ENCODE results near the gene METTL13.

DNA sequence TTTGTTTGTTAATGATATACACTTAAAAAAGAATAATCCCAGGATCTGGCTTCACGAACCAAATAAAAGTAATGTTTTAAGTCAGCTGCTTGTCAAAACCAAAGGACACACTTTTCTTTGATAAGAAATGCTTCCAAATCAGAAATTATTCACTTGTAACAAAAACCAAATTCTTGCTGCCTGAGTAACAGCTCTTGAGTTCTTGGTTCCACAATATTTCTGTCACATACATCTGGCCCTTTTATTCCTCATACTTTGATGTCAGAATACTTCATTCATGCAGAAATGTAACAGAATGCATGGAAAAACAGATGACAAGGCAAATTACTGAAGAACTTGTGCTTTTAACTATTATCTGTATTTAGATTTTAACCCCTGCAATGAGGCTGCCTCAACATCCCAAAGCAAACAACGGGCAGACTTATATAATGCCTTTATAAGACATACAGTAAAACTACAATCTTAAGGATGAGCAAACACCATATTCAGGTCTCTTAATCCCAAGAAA is 41.0 kb upstream of the METTL13 start:
- TF ChIP-seq EZH2 (IDR thresholded peaks at IDR 0.05; ENCODE audit: borderline replicate concordance, low read length), result no peak
- TF ChIP-seq, protein P1, sequence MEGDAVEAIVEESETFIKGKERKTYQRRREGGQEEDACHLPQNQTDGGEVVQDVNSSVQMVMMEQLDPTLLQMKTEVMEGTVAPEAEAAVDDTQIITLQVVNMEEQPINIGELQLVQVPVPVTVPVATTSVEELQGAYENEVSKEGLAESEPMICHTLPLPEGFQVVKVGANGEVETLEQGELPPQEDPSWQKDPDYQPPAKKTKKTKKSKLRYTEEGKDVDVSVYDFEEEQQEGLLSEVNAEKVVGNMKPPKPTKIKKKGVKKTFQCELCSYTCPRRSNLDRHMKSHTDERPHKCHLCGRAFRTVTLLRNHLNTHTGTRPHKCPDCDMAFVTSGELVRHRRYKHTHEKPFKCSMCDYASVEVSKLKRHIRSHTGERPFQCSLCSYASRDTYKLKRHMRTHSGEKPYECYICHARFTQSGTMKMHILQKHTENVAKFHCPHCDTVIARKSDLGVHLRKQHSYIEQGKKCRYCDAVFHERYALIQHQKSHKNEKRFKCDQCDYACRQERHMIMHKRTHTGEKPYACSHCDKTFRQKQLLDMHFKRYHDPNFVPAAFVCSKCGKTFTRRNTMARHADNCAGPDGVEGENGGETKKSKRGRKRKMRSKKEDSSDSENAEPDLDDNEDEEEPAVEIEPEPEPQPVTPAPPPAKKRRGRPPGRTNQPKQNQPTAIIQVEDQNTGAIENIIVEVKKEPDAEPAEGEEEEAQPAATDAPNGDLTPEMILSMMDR (IDR thresholded peaks at IDR 0.05; ENCODE audit: low read length), result no peak

All from OCI-LY1 (cell line).